VCaP (cell line): ENCODE measurements around the gene MBOAT2.

Experiments
- H3K27ac ChIP-seq: fragments of 450-650 bp; 2 replicates; pipeline ENCODE4 v1.5.1; 2017
- TF ChIP-seq, protein P1 (sequence below): fragments of 450-650 bp; conservative IDR thresholded peaks from 2 replicates; pipeline ENCODE4 v1.5.1; 2017; ENCODE audit warnings: mild to moderate bottlenecking, moderate library complexity

The MBOAT2 gene

GRCh38 chr2:9027884-9028283 lies 24.4 kb upstream of the MBOAT2 start:
- no peak overlapping the region for H3K27ac ChIP-seq
- TF ChIP-seq, protein P1, sequence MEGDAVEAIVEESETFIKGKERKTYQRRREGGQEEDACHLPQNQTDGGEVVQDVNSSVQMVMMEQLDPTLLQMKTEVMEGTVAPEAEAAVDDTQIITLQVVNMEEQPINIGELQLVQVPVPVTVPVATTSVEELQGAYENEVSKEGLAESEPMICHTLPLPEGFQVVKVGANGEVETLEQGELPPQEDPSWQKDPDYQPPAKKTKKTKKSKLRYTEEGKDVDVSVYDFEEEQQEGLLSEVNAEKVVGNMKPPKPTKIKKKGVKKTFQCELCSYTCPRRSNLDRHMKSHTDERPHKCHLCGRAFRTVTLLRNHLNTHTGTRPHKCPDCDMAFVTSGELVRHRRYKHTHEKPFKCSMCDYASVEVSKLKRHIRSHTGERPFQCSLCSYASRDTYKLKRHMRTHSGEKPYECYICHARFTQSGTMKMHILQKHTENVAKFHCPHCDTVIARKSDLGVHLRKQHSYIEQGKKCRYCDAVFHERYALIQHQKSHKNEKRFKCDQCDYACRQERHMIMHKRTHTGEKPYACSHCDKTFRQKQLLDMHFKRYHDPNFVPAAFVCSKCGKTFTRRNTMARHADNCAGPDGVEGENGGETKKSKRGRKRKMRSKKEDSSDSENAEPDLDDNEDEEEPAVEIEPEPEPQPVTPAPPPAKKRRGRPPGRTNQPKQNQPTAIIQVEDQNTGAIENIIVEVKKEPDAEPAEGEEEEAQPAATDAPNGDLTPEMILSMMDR, result no peak

GRCh38 chr2:9025746-9026145 lies 22.3 kb upstream of the MBOAT2 start:
- TF ChIP-seq, protein P1, result no peak
- no peak overlapping the region for H3K27ac ChIP-seq

GRCh38 chr2:9024575-9024974 lies 21.1 kb upstream of the MBOAT2 start:
- no peak overlapping the region for H3K27ac ChIP-seq
- TF ChIP-seq, protein P1, result no peak

DNA sequence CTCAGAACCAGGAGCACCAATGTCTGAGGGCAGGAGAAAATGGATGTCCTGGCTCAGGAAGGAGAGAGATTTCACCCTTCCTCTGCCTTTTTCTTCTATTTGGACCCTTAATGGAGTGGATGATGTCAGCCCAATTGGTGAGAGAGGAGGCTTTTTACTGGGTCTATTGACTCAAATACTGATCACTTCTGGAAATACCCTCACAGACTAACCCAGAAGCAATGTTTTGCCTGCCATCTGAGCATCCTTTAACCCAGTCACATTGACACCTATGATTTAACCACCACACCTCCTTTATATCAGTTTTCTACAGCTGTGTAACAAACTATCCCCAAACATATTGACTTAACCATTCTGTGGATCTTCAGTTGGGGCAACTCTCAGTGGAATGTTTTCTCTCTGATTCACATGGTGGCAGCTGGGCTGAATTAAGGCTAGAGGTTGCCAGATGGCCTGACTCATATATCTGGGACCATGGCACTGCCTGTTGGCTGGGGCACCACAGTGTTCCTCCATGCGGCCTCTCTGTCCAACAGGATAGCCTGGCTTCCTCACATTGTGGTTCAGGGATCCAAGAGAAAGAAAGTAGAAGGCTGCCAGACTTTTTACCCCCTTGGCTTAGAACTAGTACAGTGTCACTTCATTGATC lies 18.2 kb upstream of the MBOAT2 start:
- TF ChIP-seq, protein P1, result no peak
- no peak overlapping the region for H3K27ac ChIP-seq

DNA sequence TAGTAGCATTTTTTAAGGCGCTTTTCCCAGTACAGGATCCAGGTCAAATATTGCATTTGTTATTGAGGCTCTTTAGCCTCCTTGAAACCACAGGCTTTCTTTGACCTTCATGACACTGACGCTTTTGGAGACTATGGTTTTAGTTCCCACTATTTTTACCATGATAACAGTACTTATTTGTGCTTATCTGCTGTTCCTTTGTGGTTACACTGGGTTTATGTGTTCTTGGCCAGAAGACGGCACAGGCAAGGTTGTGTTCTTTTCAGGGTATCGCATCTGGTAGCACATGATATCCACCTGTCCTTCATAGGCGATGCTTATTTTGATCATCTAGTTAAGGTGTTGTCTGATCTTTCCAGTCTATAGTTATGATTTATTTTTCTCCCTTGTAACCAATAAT lies 16.8 kb upstream of the MBOAT2 start:
- TF ChIP-seq, protein P1, result no peak
- H3K27ac ChIP-seq, result no peak overlapping the region

DNA sequence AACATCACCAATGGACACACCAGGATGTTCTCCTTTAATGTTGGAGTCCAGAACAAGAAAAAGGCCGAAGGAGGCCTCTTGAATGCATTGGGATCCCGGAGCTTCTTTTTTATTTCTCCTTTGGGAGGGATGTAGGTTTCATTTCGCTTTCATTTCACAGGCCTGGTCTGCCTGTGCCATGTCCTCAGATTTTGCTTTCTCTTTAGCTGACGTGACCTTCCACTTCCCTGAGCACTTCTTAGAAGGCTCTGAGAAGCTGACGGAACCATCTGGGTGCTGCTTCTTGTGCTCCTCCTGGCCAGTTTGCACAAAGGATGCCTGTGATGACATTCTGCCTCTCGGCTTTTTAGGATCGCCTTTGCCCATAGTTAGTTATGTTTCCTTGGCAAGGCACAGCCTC lies 15.1 kb upstream of the MBOAT2 start:
- no peak overlapping the region for H3K27ac ChIP-seq
- TF ChIP-seq, protein P1, result no peak

- H3K27ac ChIP-seq, result no peak overlapping the region
- TF ChIP-seq, protein P1, result no peak
Measured at GRCh38 chr2:9018109-9018508, 14.6 kb upstream of the MBOAT2 start.
